Measurements from ENCODE around the gene BUD31.

- TF ChIP-seq CTCF (IDR thresholded peaks at IDR 0.05; ENCODE audit: insufficient read depth, low read length, poor library complexity, severe bottlenecking), result no peak
- no peak for TF ChIP-seq EZH2phosphoT487 (conservative IDR thresholded peaks at IDR 0.05; ENCODE audit: low read length)
These were observed 39.9 kb upstream of the BUD31 start for GRCh38 chr7:99368750-99369389.

Data from SU-DHL-6 (cell line).